Neural cell (in vitro differentiated cells): ENCODE data around the gene LCORL. TPM values are rescaled to one million over a fixed set of nuclear protein-coding genes. Genes with fewer than 3 reads are reported as not detected.
"Not testable (repeated sequence)": the region's sequence is repeated elsewhere in the genome, so short reads cannot be mapped to it uniquely, and the experiment has no call there.

ENCODE experiments used
- H2AFZ ChIP-seq: fragments of 200-600, 300-800 bp; sonication (generic), shearing (Covaris generic); 2 replicates; pipeline ENCODE4 v1.6.0; 2014; ENCODE audit warnings: low read depth, mild to moderate bottlenecking, antibody characterized with exemption, low read length, moderate library complexity
- H3F3A ChIP-seq: fragments of 200-600 bp; shearing (Covaris generic); 2 replicates; pipeline ENCODE4 v1.6.1; 2016; ENCODE audit warnings: mild to moderate bottlenecking, moderate library complexity, mixed read lengths, antibody characterized with exemption, low read length; ENCODE audit not compliant: insufficient read depth, poor library complexity, severe bottlenecking
- H3K27ac ChIP-seq: fragments of 200-600, 300-800 bp; sonication (generic), shearing (Covaris generic); 2 replicates; pipeline ENCODE4 v1.5.1; 2014; ENCODE audit warnings: mild to moderate bottlenecking, low read length, moderate library complexity
- H3K27me3 ChIP-seq: fragments of 300-800, 200-600 bp; sonication (generic), shearing (Covaris generic); 2 replicates; pipeline ENCODE4 v1.6.0; 2014; ENCODE audit warnings: mild to moderate bottlenecking, low read depth, low read length, moderate library complexity; ENCODE audit not compliant: insufficient read depth
- H3K36me3 ChIP-seq: fragments of 300-800, 200-600 bp; sonication (generic), shearing (Covaris generic); 2 replicates; pipeline ENCODE4 v1.5.1; 2014; ENCODE audit warnings: mild to moderate bottlenecking, antibody characterized with exemption, low read length, moderate library complexity; ENCODE audit not compliant: insufficient read depth
- H3K4me2 ChIP-seq: fragments of 300-800, 200-600 bp; sonication (generic), shearing (Covaris generic); 2 replicates; pipeline ENCODE4 v1.6.0; 2014; ENCODE audit warnings: mild to moderate bottlenecking, low read length
- H3K4me3 ChIP-seq: fragments of 300-800, 200-600 bp; sonication (generic), shearing (Covaris generic); 2 replicates; pipeline ENCODE4 v1.5.1; 2014; ENCODE audit warnings: mild to moderate bottlenecking, low read length, moderate library complexity
- H3K79me2 ChIP-seq: fragments of 200-600 bp; shearing (Covaris generic); replicated peaks from 2 replicates; pipeline ENCODE4 v1.6.0; 2014; ENCODE audit warnings: mild to moderate bottlenecking, low read length, moderate library complexity; ENCODE audit not compliant: insufficient read depth
- H3K9ac ChIP-seq: fragments of 300-800, 200-600 bp; sonication (generic), shearing (Covaris generic); 2 replicates; pipeline ENCODE4 v1.6.1; 2016; ENCODE audit warnings: mild to moderate bottlenecking, low read length, mixed read lengths
- H3K9me2 ChIP-seq: fragments of 200-600 bp; shearing (Covaris generic); 2 replicates; pipeline ENCODE4 v1.6.1; 2016; ENCODE audit warnings: mild to moderate bottlenecking, low read length, mixed read lengths; ENCODE audit not compliant: insufficient read depth
- H3K9me3 ChIP-seq: fragments of 200-600, 300-800 bp; sonication (generic), shearing (Covaris generic); 2 replicates; pipeline ENCODE4 v1.6.1; 2016; ENCODE audit warnings: mild to moderate bottlenecking, mixed run types, low read length, moderate library complexity, mixed read lengths
- H4K20me1 ChIP-seq: fragments of 200-600 bp; shearing (Covaris generic); 2 replicates; pipeline ENCODE4 v1.6.1; 2016; ENCODE audit warnings: mild to moderate bottlenecking, mixed run types; ENCODE audit not compliant: insufficient read depth
- EP300 ChIP-seq: fragments of 450-650 bp; conservative IDR thresholded peaks from 2 replicates; pipeline ENCODE4 v1.6.1; 2014; ENCODE audit warnings: antibody characterized with exemption, mild to moderate bottlenecking, moderate library complexity; ENCODE audit not compliant: poor library complexity, severe bottlenecking
- EZH2 ChIP-seq: fragments of 200-600, 300-800 bp; shearing (Covaris generic), sonication (generic); IDR thresholded peaks from 2 replicates; pipeline ENCODE4 v1.6.1; 2014; ENCODE audit warnings: antibody characterized with exemption, low read length, borderline replicate concordance, mild to moderate bottlenecking; ENCODE audit not compliant: insufficient read depth, poor library complexity, severe bottlenecking
- MXI1 ChIP-seq: fragments of 450-650 bp; conservative IDR thresholded peaks from 2 replicates; pipeline ENCODE4 v1.6.1; 2014; ENCODE audit warnings: antibody characterized with exemption, mild to moderate bottlenecking; ENCODE audit not compliant: poor library complexity, severe bottlenecking
- POLR2AphosphoS5 ChIP-seq: IDR thresholded peaks from 2 replicates; pipeline ENCODE4 v1.6.1; 2012
- RAD21 ChIP-seq: fragments of 450-650 bp; conservative IDR thresholded peaks from 2 replicates; pipeline ENCODE4 v1.6.1; 2014; ENCODE audit warnings: antibody characterized with exemption, mild to moderate bottlenecking, moderate library complexity
- SMC3 ChIP-seq: fragments of 450-650 bp; conservative IDR thresholded peaks from 2 replicates; pipeline ENCODE4 v1.6.1; 2014; ENCODE audit warnings: antibody characterized with exemption, mild to moderate bottlenecking, moderate library complexity; ENCODE audit not compliant: poor library complexity
- TAF1 ChIP-seq: IDR thresholded peaks from 2 replicates; pipeline ENCODE4 v1.6.1; 2012; ENCODE audit warnings: low read depth
- polyA plus RNA-seq: library from polyadenylated mRNA; depleted of rRNA; stranded (reverse); fragments of >200 nt; gene quantifications from 2 replicates; pipeline ENCODE4 v1.2.3, GENCODE V29; 2014
- TF ChIP-seq, protein P1 (sequence below): fragments of 450-650 bp; IDR thresholded peaks from 2 replicates; pipeline ENCODE4 v1.5.1; 2014; ENCODE audit warnings: antibody characterized with exemption, mild to moderate bottlenecking, moderate library complexity; ENCODE audit not compliant: poor library complexity, severe bottlenecking
- TF ChIP-seq, protein P2 (sequence below): IDR thresholded peaks from 2 replicates; pipeline ENCODE4 v1.6.1; 2012; ENCODE audit warnings: borderline replicate concordance

Gene LCORL
- polyA plus RNA-seq, 1 donor from 2014 or later: 49.0 TPM

DNA sequence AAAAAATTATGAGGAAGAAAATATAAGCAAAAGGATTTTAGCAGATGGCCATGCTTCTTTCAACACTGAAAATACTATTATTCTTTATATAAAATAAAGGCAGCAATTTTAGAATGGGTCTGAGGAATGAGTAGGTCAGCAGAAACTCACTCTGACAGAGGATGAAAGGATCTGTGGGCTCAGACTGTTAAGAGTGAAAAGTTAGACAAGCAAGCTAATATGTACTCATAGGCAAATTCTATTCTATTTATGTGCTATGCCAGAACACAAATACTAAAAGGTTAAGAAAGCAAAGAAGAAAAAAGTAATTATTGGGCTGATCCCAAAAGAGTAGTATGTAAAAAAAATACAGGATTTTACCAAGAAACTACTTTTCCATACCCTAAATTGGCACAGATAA is 13.9 kb downstream of the LCORL start:
- H3K27ac ChIP-seq: no peak overlapping the region
- H3K79me2 ChIP-seq: peaks cover 85% of the 10 kb centered on the region
- no peak overlapping the region for H2AFZ ChIP-seq
- no peaks in the 10 kb centered on the region for H4K20me1 ChIP-seq
- no peaks in the 10 kb centered on the region for H3K9me2 ChIP-seq
- H3K36me3 ChIP-seq: no peaks in the 10 kb centered on the region
- H3K9me3 ChIP-seq: no peaks in the 10 kb centered on the region
- H3K4me3 ChIP-seq: no peak overlapping the region
- no peak overlapping the region for H3K9ac ChIP-seq
- TF ChIP-seq POLR2AphosphoS5: no peak
- TF ChIP-seq, protein P1, sequence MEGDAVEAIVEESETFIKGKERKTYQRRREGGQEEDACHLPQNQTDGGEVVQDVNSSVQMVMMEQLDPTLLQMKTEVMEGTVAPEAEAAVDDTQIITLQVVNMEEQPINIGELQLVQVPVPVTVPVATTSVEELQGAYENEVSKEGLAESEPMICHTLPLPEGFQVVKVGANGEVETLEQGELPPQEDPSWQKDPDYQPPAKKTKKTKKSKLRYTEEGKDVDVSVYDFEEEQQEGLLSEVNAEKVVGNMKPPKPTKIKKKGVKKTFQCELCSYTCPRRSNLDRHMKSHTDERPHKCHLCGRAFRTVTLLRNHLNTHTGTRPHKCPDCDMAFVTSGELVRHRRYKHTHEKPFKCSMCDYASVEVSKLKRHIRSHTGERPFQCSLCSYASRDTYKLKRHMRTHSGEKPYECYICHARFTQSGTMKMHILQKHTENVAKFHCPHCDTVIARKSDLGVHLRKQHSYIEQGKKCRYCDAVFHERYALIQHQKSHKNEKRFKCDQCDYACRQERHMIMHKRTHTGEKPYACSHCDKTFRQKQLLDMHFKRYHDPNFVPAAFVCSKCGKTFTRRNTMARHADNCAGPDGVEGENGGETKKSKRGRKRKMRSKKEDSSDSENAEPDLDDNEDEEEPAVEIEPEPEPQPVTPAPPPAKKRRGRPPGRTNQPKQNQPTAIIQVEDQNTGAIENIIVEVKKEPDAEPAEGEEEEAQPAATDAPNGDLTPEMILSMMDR: no peak
- TF ChIP-seq, protein P2, sequence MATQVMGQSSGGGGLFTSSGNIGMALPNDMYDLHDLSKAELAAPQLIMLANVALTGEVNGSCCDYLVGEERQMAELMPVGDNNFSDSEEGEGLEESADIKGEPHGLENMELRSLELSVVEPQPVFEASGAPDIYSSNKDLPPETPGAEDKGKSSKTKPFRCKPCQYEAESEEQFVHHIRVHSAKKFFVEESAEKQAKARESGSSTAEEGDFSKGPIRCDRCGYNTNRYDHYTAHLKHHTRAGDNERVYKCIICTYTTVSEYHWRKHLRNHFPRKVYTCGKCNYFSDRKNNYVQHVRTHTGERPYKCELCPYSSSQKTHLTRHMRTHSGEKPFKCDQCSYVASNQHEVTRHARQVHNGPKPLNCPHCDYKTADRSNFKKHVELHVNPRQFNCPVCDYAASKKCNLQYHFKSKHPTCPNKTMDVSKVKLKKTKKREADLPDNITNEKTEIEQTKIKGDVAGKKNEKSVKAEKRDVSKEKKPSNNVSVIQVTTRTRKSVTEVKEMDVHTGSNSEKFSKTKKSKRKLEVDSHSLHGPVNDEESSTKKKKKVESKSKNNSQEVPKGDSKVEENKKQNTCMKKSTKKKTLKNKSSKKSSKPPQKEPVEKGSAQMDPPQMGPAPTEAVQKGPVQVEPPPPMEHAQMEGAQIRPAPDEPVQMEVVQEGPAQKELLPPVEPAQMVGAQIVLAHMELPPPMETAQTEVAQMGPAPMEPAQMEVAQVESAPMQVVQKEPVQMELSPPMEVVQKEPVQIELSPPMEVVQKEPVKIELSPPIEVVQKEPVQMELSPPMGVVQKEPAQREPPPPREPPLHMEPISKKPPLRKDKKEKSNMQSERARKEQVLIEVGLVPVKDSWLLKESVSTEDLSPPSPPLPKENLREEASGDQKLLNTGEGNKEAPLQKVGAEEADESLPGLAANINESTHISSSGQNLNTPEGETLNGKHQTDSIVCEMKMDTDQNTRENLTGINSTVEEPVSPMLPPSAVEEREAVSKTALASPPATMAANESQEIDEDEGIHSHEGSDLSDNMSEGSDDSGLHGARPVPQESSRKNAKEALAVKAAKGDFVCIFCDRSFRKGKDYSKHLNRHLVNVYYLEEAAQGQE: no peak
- no peak for TF ChIP-seq EP300
- no peak for TF ChIP-seq MXI1
- no peak for TF ChIP-seq TAF1
- no peak for TF ChIP-seq SMC3
- TF ChIP-seq RAD21: no peak
- no peak for TF ChIP-seq EZH2
- H3K4me2 ChIP-seq: no peak overlapping the region
- H3K27me3 ChIP-seq: no peaks in the 10 kb centered on the region
- no peaks in the 10 kb centered on the region for H3F3A ChIP-seq

DNA sequence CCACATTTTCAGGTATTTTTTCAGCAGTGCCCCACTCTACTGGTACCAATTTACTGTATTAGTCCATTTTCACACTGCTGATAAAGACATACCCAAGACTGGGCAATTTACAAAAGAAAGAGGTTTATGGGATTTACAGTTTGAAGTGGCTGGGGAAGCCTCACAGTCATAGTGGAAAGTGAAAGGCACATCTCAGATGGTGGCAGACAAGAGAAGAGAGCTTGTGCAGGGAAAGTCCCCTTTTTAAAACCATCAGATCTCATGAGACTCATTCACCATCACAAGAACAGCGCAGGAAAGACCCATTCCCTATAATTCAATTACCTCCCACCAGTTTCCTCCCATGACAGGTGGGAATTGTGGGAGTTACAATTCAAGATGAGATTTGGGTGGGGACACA is 15.1 kb downstream of the LCORL start:
- H2AFZ ChIP-seq, H3K9ac ChIP-seq, H3K27me3 ChIP-seq, H3K9me2 ChIP-seq, H3K4me2 ChIP-seq, H3K36me3 ChIP-seq, H3F3A ChIP-seq, H3K27ac ChIP-seq, H3K9me3 ChIP-seq, H4K20me1 ChIP-seq, H3K4me3 ChIP-seq: not testable (repeated sequence)
- H3K79me2 ChIP-seq: peaks cover 85% of the 10 kb centered on the region

DNA sequence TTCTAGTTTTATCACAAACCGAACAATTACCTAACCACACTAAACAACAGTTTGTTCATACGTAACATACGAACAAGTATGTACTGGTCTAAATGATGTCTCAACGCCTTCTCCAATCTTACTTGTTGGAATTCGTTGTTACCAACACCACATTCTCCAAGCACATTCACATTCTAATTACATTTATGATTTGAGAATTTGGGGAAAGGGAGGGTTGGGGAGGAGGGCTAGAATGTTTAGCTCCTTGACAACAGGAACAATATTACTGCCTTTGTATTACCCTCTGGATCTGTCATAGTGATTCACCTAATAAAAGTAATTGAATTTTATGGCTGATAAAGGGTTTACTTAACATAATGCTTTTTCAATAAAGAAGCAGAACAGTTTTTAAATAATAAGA is 24.4 kb downstream of the LCORL start:
- H3K9me3 ChIP-seq: no peaks in the 10 kb centered on the region
- H4K20me1 ChIP-seq: no peaks in the 10 kb centered on the region
- no peaks in the 10 kb centered on the region for H3K9me2 ChIP-seq
- H3K27me3 ChIP-seq: no peaks in the 10 kb centered on the region
- no peak overlapping the region for H3K4me3 ChIP-seq
- no peak overlapping the region for H3K27ac ChIP-seq
- no peak overlapping the region for H3K9ac ChIP-seq
- H3K36me3 ChIP-seq: no peaks in the 10 kb centered on the region
- no peak overlapping the region for H2AFZ ChIP-seq
- no peak overlapping the region for H3K4me2 ChIP-seq
- peaks cover 80% of the 10 kb centered on the region for H3K79me2 ChIP-seq
- no peak for TF ChIP-seq SMC3
- no peak for TF ChIP-seq TAF1
- TF ChIP-seq EZH2: no peak
- no peak for TF ChIP-seq MXI1
- TF ChIP-seq, protein P1: no peak
- TF ChIP-seq RAD21: no peak
- TF ChIP-seq, protein P2: no peak
- no peak for TF ChIP-seq POLR2AphosphoS5
- TF ChIP-seq EP300: no peak
- H3F3A ChIP-seq: no peaks in the 10 kb centered on the region
